H9 (cell line): Measurements from ENCODE around the gene ZFAND3. TPM values are rescaled to one million over a fixed set of nuclear protein-coding genes. Genes with fewer than 3 reads are reported as not detected.

Experiments
- DNase-seq: peaks from one replicate; pipeline ENCODE4 v3.0.0-alpha.2; 2017
- H2AFZ ChIP-seq: one replicate; pipeline ENCODE4 v1.6.1; 2013; ENCODE audit warnings: mild to moderate bottlenecking, low read length, control low read depth, moderate library complexity
- H2AK5ac ChIP-seq: 2 replicates; pipeline ENCODE4 v1.6.1; 2013; ENCODE audit warnings: low read length, control low read depth, mixed read lengths; ENCODE audit not compliant: insufficient read length
- H2BK120ac ChIP-seq: one replicate; pipeline ENCODE4 v1.6.1; 2013; ENCODE audit warnings: low read depth, mild to moderate bottlenecking, low read length, control low read depth, inconsistent platforms; ENCODE audit not compliant: poor library complexity, severe bottlenecking
- H2BK12ac ChIP-seq: 2 replicates; pipeline ENCODE4 v1.6.1; 2013; ENCODE audit warnings: low read length, control low read depth, mixed read lengths, low read depth; ENCODE audit not compliant: insufficient read length
- H2BK15ac ChIP-seq: 2 replicates; pipeline ENCODE4 v1.6.1; 2013; ENCODE audit warnings: low read depth, low read length, control low read depth
- H2BK20ac ChIP-seq: one replicate; pipeline ENCODE4 v1.6.1; 2013; ENCODE audit warnings: low read depth, mild to moderate bottlenecking, low read length, control low read depth, inconsistent platforms; ENCODE audit not compliant: poor library complexity, severe bottlenecking
- H2BK5ac ChIP-seq: 2 replicates; pipeline ENCODE4 v1.6.1; 2013; ENCODE audit warnings: low read length, control low read depth, mixed read lengths; ENCODE audit not compliant: insufficient read length
- H3K14ac ChIP-seq: 2 replicates; pipeline ENCODE4 v1.6.1; 2013; ENCODE audit warnings: low read length, control low read depth; ENCODE audit not compliant: insufficient read depth
- H3K18ac ChIP-seq: 2 replicates; pipeline ENCODE4 v1.6.1; 2013; ENCODE audit warnings: low read depth, mild to moderate bottlenecking, mixed read lengths, low read length, control low read depth; ENCODE audit not compliant: insufficient read length
- H3K23ac ChIP-seq: 2 replicates; pipeline ENCODE4 v1.6.1; 2013; ENCODE audit warnings: low read length, control low read depth, mixed read lengths, low read depth; ENCODE audit not compliant: insufficient read length
- H3K23me2 ChIP-seq: 2 replicates; pipeline ENCODE4 v1.6.1; 2013; ENCODE audit warnings: low read depth, mild to moderate bottlenecking, mixed read lengths, low read length, control low read depth; ENCODE audit not compliant: insufficient read length, poor library complexity, severe bottlenecking
- H3K27ac ChIP-seq: 2 replicates; pipeline ENCODE4 v1.5.1; 2013; ENCODE audit warnings: low read length, control low read depth, mixed read lengths, low read depth; ENCODE audit not compliant: insufficient read length
- H3K27me3 ChIP-seq: 2 replicates; pipeline ENCODE4 v1.6.1; 2013; ENCODE audit warnings: low read length, control low read depth, inconsistent platforms; ENCODE audit not compliant: insufficient read depth
- H3K4ac ChIP-seq: 2 replicates; pipeline ENCODE4 v1.6.1; 2013; ENCODE audit warnings: low read depth, mild to moderate bottlenecking, control low read depth, inconsistent platforms, low read length, moderate library complexity
- H3K4me1 ChIP-seq: 2 replicates; pipeline ENCODE4 v1.6.1; 2013; ENCODE audit warnings: low read length, control low read depth, inconsistent platforms; ENCODE audit not compliant: insufficient read depth
- H3K4me2 ChIP-seq: 2 replicates; pipeline ENCODE4 v1.6.1; 2013; ENCODE audit warnings: low read length, control low read depth, mixed read lengths; ENCODE audit not compliant: insufficient read length, insufficient read depth
- H3K56ac ChIP-seq: 2 replicates; pipeline ENCODE4 v1.6.1; 2013; ENCODE audit warnings: low read depth, mild to moderate bottlenecking, mixed read lengths, low read length, control low read depth; ENCODE audit not compliant: insufficient read length
- H3K79me1 ChIP-seq: 2 replicates; pipeline ENCODE4 v1.6.1; 2013; ENCODE audit warnings: low read depth, mild to moderate bottlenecking, moderate library complexity, low read length, control low read depth, inconsistent platforms; ENCODE audit not compliant: insufficient read depth, poor library complexity, severe bottlenecking
- H3K79me2 ChIP-seq: 2 replicates; pipeline ENCODE4 v1.6.1; 2013; ENCODE audit warnings: low read length, control low read depth, inconsistent platforms; ENCODE audit not compliant: insufficient read depth
- H3K9ac ChIP-seq: 2 replicates; pipeline ENCODE4 v1.6.1; 2013; ENCODE audit warnings: low read length, control low read depth, mixed read lengths; ENCODE audit not compliant: insufficient read length; ENCODE audit errors: extremely low read depth
- H3K9me3 ChIP-seq: one replicate; pipeline ENCODE4 v1.6.1; 2013; ENCODE audit warnings: low read depth, low read length, inconsistent platforms; ENCODE audit not compliant: control insufficient read depth
- H3T11ph ChIP-seq: one replicate; pipeline ENCODE4 v1.6.1; 2013; ENCODE audit warnings: mild to moderate bottlenecking, low read length, control low read depth, inconsistent platforms
- H4K20me1 ChIP-seq: one replicate; pipeline ENCODE4 v1.6.1; 2013; ENCODE audit not compliant: control insufficient read depth, insufficient read length, insufficient read depth
- H4K5ac ChIP-seq: 2 replicates; pipeline ENCODE4 v1.6.1; 2013; ENCODE audit warnings: low read depth, mild to moderate bottlenecking, mixed read lengths, low read length, control low read depth; ENCODE audit not compliant: insufficient read length
- H4K8ac ChIP-seq: replicated peaks from 2 replicates; pipeline ENCODE4 v1.6.1; 2013; ENCODE audit warnings: low read length, control low read depth, mixed read lengths, low read depth; ENCODE audit not compliant: insufficient read length
- H4K91ac ChIP-seq: 2 replicates; pipeline ENCODE4 v1.6.1; 2013; ENCODE audit warnings: low read depth, mild to moderate bottlenecking, moderate library complexity, mixed read lengths, low read length, control low read depth; ENCODE audit not compliant: insufficient read length
- H3K27ac Mint-ChIP-seq, 3 experiments: 2 replicates in 2 of 3; 3 replicates in 1 of 3; pipeline ENCODE4 v1.8.0; 2020 to 2021; ENCODE audit warnings: mixed read lengths in 3 of 3, mild to moderate bottlenecking in 1 of 3, moderate library complexity in 1 of 3
- H3K27me3 Mint-ChIP-seq: 2 replicates; pipeline ENCODE4 v1.8.0; 2021; ENCODE audit warnings: low read depth, mild to moderate bottlenecking, moderate library complexity, mixed read lengths
- H3K36me3 Mint-ChIP-seq, 3 experiments: 2 replicates in 2 of 3; 3 replicates in 1 of 3; pipeline ENCODE4 v1.8.0; 2020 to 2021; ENCODE audit warnings: low read depth in 3 of 3, mixed read lengths in 3 of 3; ENCODE audit not compliant: insufficient read depth in 1 of 3
- H3K4me1 Mint-ChIP-seq, 2 experiments: 2 replicates each; pipeline ENCODE4 v1.8.0; 2020; ENCODE audit warnings: mixed read lengths in 2 of 2
- H3K4me3 Mint-ChIP-seq, 2 experiments: 2 replicates in 1 of 2; 3 replicates in 1 of 2; pipeline ENCODE4 v1.8.0; 2020 to 2021; ENCODE audit warnings: mild to moderate bottlenecking in 2 of 2, mixed read lengths in 2 of 2, moderate library complexity in 1 of 2
- H3K9me3 Mint-ChIP-seq, 2 experiments: 2 replicates in 1 of 2; 3 replicates in 1 of 2; pipeline ENCODE4 v1.8.0; 2020; ENCODE audit warnings: mild to moderate bottlenecking in 2 of 2, mixed read lengths in 2 of 2, moderate library complexity in 1 of 2
- CTCF ChIP-seq: fragments of 200-600 bp; sonication (generic); conservative IDR thresholded peaks from 3 replicates; pipeline ENCODE4 v1.8.0; 2021; ENCODE audit warnings: antibody characterized with exemption, mild to moderate bottlenecking
- WGBS: extraction: QIAGEN DNeasy Blood & Tissue Kit; methylation state at CpG from one replicate; pipeline ENCODE4 v1.1.7; 2013; ENCODE audit warnings: missing lambda C conversion rate, low lambda C conversion rate, mixed read lengths; ENCODE audit not compliant: insufficient read length; ENCODE audit errors: extremely low coverage; 5-methylcytosine and 5-hydroxymethylcytosine counted together
- total RNA-seq: library from RNA; stranded (reverse); gene quantifications from 2 replicates; pipeline ENCODE4 v1.2.1, GENCODE V29; 2021

Gene ZFAND3
- total RNA-seq, 1 experiment from 2014 or later = 57.7 TPM

GRCh38 chr6:37779111-37779800 lies 40.3 kb upstream of the ZFAND3 start:
- Mint-ChIP-seq H3K27ac (no peak overlapping the region), H3K27me3 (peaks cover 77% of the 10 kb centered on the region), H3K9me3 (peaks cover 0 to under 1% of the 10 kb centered on the region in 2 experiments; a peak in 2 of 5 replicates), H3K4me3 (no peak overlapping the region), H3K36me3 (no peaks in the 10 kb centered on the region; a peak in 1 of 7 replicates), H3K4me1 (peaks cover 46 to 57% of the 10 kb centered on the region in 2 experiments)
- H2AFZ ChIP-seq = no peak overlapping the region
- H4K91ac ChIP-seq = no peak overlapping the region
- H2AK5ac ChIP-seq = no peak overlapping the region
- H3K79me2 ChIP-seq = no peaks in the 10 kb centered on the region
- DNase-seq = peak; percentile 36
- H2BK120ac ChIP-seq = no peak overlapping the region
- no peak overlapping the region for H4K8ac ChIP-seq
- no peak for TF ChIP-seq CTCF
- H3K56ac ChIP-seq = no peak overlapping the region
- H4K20me1 ChIP-seq = no peaks in the 10 kb centered on the region
- H3K4ac ChIP-seq = no peak overlapping the region
- H3K23ac ChIP-seq = no peak overlapping the region
- H3K79me1 ChIP-seq = no peaks in the 10 kb centered on the region
- H3K23me2 ChIP-seq = peaks cover 13% of the 10 kb centered on the region
- no peak overlapping the region for H4K5ac ChIP-seq
- H2BK12ac ChIP-seq = no peak overlapping the region
- no peak overlapping the region for H2BK15ac ChIP-seq
- H3K27me3 ChIP-seq = peaks cover 6% of the 10 kb centered on the region; the same call in 1 of the 2 replicates
- no peak overlapping the region for H3K18ac ChIP-seq
- H3K14ac ChIP-seq = no peak overlapping the region
- no peak overlapping the region for H2BK5ac ChIP-seq
- WGBS = no CpG with 5 or more reads among the region's 4 CpGs
- H3K4me2 ChIP-seq = no peak overlapping the region
- no peak overlapping the region for H3K27ac ChIP-seq
- no peak overlapping the region for H3T11ph ChIP-seq
- peaks cover 8% of the 10 kb centered on the region for H3K4me1 ChIP-seq
- no peak overlapping the region for H3K9ac ChIP-seq
- no peaks in the 10 kb centered on the region for H3K9me3 ChIP-seq
- no peak overlapping the region for H2BK20ac ChIP-seq
